ENCODE results near the gene SASH1.

SASH1 gene

DNA sequence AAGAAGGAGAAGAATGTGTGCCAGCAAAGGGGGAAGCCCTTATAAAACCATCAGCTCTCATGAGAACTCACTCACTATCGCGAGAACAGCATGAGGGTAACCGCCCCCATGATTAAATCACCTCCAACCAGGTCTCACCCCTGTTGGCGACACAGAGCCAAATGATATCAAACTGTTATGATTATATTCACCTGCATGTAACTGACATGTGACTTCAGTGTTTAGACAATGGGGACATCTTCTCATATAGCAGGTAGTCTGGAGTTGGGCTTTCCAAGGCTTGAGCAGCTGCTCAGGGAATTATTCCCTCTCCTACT, 115.2 kb downstream of the SASH1 start:
- no peak for DNase-seq (ENCODE audit: low read depth)

DNA sequence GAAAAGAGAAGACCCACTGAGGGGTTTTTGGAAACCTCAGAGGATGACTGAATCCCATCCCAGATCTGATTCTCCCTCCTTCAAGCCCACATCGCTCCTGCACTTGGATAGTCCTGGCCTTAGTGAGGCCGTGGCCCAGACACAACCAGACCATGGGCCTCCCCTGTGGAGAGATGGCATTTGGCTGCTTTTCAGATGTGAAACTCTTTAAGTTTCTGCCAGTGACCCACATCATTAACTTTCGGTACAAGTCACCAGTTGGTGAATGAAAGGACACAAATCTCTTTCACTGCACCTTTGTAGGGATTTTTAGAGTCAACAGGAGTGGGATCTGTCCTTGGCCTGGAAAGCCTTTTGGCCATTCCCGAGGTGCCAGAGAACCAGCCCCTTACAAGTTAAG, 116.6 kb downstream of the SASH1 start:
- no peak for DNase-seq (ENCODE audit: low read depth)

DNA sequence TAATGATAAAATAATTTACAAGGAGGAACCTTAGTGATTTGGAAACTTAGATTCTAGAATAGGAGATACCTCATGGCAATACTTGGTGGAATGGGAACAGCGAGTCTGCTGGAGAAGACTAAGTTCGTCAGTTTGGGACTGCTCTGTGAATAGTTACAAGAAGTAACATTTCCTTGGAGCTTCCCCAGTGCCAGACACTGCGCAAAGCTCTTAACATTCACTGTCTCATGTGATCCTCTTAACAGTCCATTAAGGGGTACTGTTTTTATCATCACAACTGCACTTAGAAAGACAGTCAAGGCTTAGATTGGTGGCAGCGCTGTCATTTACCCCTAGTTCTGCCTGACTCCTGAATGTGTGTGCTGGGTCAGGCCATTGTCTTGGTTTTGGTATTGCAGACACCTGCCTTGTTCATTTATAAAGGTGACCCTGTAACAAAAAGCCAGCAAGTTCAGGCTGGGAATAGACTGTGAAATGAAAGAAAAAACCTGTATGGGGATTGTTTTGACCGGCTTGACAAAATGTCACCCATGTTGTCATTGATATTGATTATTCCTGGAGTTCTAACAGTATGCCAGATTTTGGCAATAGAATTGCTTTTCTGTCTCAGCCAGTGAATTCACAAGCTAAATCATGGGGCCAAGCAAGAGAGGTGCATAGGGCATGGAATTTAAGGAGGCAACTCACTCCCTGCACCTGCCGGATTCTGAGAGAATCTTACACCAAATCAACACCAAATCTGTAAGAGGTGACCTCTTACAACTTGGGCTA, 118.4 kb downstream of the SASH1 start:
- no peak for DNase-seq (ENCODE audit: low read depth)

DNA sequence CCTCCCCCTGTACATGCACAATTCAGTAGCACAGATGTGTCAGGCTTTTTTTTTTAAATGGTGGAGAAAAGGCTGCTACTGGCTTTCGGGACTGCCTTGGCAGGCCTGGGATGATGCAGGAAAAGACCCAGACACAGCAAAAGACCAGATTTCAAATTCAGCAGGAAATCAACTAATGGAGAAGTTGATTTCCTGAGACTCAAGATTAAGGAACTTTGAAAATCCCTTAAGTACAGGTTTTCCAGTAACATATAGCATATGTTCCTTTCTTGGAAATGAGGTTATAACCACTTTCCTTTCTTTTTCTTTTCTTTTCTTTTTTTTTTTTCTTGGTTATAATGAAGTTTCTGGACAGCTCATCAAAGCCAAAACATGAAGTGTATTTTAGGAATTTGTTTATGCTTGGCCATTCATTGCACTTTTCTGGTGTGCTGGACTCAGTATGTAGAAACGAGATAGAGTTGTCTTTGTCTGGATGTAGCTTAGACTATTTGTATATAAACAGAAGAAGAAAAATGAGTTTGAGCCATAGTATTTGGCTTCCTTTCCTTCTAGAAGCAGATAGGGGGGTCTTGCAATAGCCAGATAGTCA, 119.4 kb downstream of the SASH1 start:
- no peak for DNase-seq (ENCODE audit: low read depth)

DNA sequence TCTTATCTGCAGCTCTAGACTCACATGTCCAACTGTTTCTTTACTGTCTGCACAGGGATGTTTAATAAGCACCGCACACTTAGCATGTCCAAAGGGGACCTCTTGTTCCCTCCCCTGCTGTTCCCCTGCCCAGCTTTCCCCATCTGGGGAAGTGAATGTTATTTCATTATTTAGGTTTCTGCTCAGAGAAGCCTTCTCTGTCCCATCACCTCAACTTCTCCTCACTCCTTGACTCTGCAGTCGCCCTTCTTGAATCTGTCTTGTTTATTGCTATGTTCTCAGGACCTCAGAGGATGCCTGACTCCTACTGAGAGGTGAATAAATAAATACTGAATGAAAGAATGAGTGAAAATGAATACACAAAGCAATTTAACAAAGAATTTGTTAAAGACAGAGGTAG, 121.0 kb downstream of the SASH1 start:
- no peak for DNase-seq (ENCODE audit: low read depth)

DNA sequence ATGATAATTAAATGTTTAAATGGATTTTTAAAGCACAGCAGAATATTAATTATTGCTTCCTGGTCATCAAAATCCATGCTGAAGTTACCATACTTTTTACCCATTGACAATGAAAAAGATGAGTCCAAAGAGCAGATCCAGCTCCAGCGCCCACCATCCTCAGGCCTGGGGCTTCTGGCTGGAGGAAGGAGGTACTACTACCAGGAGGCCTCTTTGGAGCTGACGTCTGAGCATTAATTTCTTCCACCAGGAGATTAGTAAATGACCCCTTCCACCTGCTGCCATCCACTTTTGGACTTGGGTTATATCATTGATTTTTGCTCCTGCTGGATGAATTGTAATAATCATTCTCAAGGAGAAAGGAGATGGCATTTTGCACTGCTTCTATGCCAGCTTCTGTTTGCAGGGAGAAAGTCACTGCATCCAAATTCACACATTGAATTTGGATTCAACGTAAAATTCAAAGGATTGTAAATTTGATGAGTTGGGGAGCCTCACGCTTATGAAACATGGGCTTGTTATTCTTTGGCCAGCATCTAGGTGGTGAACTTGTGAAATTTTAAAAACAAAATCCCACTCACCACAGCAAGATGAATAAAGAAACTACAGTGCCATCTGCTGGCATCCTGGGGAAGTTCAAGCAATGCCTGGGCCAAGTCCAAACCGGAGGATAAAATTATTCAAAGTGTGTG, 121.8 kb downstream of the SASH1 start:
- DNase-seq (ENCODE audit: low read depth): peak; percentile 10

DNA sequence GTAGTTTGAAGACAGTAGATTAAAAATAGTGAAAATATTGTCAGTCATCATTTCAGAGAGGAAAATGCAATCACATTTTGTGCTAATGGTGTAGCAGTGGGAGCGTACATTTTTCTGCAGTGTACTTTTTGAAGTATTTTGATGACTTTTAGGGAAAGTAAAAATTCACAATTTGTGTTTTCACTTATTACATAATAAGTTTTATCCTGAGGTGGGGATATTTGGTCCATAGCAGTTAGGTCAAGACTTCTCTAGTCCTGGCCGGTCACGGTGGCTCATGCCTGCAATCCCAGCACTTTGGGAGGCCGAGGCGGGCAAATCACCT, 122.3 kb downstream of the SASH1 start:
- DNase-seq (ENCODE audit: low read depth): no peak

DNA sequence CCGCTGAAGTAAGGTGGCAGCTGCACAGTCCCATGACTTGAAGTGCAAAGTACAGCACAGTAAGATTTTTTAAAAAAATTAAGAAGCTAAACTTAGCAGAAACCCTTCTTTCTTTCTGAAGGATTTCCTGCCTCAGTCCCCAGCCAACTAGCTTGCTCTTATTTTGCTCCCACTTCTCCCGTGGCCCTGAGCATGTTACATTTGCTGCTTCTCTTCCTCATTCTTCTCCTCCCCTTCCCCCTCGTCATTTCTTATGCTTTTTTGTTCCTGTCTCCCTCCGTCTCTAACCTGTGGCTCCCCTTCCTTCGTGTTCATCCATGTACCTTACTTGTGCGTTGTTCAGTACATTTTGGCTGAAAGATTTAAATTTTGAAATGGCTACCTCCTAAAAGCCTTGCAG, 123.0 kb downstream of the SASH1 start:
- DNase-seq (ENCODE audit: low read depth): no peak

DNA sequence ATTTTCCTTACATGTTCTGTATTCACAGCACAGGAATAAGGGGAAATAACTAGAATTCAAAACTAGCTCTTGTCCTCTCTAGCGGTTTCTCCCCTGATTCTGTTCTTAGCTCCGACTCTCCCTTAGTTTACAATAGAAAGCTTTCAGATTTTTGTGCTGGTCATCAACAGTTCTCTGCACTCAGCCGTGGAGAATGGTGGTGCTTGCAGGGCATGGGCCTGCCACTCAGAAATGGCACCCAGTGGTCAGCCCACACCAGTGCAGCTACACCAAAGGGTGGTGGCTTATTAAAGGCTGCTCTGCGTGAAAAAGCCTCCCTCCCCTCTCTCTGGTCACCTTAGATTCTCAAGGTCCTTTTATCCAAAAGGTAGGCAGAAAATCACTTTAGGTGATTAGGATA, 123.5 kb downstream of the SASH1 start:
- DNase-seq (ENCODE audit: low read depth): no peak

DNA sequence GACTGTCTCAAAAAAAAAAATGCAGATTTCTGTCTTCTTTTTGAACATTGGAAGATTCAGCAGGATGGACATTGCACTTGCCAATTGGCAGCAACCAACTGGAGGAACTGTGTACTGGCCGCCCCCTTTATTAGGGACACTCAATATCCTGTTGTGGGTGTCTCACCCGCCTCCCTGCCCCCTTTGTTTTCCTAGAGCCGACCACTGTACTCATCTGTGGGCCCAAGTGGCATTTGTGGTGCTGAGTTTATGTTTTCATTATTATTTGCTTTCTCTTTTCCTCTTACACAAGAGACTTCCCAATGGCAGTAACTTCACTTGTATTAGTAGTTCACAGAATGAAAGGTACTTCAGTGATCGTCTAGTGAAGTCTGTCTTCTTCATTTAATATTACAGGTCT, 125.3 kb downstream of the SASH1 start:
- DNase-seq (ENCODE audit: low read depth): no peak

DNA sequence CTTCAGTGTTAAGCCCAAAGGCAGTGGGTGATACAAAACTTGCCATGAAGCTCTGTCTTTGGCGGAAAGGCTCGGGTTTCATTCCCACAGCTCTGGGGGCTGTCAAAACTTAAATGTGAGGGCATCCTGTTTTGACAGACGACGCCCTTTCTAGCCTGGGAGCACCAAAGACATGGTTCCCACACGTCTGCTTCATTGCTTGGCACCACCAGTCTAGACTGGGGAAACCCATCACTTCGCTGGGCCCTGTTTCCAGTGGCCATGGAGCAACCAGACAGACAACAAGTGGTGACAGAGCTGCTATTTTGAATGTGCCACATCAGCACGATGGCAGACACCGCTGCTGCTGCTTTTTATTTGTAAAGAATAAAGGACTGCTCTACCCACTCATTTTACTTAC, 127.5 kb downstream of the SASH1 start:
- DNase-seq (ENCODE audit: low read depth): no peak

DNA sequence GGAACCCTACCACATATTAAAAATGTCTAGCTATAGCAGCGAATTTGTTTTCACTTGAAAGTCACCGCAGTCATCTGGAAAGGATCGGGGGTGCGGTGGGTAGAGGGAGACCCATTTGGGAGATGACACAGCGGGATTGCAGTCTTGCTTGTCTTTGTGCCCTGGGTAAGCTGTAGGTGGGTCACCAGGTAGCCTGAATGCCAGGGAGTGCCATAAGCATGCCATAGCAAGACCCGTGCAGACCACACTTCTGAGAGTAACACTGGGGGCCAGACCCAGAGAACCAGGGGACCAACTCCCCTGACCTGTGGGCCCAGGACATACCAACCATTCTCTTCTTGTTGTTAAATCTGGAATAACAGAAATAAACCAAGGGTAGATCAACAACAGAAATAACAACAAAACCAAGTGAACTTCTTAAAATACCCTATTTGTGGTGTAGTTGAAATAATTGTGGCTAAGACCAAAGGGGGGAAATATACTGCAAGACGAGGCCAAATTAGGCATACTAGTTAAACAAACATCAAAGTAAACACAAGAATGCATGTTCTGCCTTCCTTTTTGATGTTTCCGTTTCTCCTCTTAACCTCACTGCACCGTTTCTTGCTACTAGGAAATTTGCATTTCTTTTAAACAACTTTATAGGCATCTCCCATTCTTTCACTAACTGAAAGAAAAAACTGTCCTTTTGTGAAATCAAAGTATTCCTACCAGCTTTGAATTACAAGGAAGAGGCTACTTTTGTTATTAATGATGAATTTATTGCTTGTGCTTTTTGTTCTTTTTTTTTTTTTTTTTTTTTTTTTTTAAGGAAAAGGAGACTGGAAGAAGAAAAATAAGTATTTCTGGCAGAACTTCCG, 128.2 kb downstream of the SASH1 start:
- DNase-seq (ENCODE audit: low read depth): no peak

DNA sequence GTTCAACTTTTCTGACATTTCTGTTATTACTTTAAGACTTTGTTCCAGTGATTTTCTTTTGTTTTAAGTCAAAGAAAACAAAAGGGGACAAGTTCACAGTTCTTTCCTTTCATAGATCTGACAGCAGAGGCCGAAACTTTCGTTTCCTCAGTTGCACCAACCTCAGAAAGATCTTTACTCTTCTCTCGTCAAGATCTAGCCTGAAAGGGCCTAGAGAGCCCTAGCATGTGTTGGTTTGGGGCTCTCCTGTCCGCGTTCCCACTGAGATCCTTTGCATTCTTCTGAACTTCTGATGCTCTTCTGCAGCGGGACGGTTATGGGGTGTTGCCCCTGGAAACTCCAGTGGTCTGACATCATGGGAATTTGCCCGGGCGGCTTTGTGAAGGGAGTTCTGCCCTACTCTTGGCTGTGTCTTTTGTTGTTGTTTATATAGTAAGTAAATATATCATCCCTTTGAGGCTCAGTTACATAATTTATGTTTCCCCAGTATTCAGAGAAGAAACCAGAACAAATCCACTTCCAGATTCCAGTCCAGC, 129.1 kb downstream of the SASH1 start:
- no peak for DNase-seq (ENCODE audit: low read depth)

DNA sequence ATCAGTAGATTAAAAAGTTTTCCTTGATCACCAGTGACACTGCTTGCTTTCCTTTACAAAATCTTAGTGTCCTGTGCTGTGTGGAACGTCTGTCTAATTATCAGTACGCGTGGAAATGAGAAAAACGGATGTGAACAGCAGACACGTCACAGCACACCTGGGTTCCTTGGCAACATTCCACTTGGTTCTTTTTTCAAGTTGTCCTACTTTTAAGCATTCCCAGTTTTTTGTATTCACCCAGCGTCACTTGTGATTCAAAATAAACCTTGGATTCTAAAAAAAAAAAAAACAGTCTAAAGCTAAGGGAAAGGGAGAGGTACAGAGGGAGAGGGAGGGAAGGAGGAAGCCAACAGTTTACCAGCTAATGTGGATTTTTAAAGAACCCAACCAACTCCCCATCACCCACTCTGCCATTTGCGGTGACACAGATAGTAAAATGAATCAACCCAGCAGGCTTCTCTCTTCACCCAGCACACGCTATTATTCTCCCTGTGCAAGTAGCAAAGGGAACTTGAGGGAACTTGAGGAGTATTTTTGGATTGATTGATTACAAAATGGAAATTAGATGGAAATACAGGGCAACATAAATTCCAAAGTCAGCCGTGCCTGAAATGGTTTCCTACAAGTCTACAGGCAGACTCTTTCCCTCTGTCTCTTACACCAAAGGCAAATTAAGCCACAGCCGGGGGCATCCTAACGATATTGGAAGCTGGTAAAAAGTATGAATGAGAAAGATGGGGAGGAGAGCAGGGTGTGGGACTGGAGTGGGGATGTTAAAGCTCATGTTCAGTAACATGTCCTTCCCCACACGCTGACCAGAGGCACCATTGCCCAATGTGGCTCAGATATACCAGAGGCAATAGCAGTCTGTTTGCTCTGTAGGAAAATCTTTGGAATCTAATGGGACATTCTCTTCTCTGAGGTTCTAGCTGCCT, 129.8 kb downstream of the SASH1 start:
- DNase-seq (ENCODE audit: low read depth): no peak

DNA sequence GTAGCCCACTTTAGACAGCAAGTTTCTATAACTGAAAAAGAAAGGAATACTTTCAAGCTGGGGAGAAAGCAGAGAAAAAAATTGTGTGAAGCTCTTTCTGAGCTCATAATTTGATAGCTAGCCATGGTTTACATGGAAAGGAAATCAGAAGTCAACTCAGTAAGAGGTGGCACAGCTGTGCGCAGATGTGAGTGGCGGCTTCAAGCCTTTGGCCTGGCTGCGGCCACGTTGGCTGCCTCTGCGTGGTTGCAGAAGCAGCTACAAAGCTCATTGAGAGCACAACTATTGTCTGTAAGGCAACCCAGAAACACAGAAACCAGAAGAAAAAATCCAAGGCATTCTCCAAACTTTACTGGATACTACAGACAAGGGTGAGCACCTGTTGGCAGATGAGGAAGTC, 136.9 kb downstream of the SASH1 start:
- DNase-seq (ENCODE audit: low read depth): no peak

DNA sequence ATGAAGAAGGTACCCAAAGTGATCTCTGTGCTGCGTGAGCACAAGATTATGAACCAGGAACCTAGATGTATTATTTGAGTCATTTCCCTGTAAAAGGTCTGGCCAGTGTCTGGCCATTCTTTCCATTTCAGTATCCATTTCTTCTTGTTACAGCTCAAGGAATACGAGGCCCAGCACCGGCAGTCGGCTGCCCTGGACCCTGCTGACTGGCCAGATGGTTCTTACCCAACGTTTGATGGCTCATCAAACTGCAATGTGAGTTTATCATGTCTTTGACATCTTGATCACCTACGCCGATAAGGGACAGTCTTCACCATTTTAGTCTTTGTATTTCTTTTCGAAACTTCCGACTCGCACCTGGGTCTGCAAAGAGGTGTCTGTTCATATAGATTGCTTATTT, 144.8 kb downstream of the SASH1 start:
- DNase-seq (ENCODE audit: low read depth): no peak

DNA sequence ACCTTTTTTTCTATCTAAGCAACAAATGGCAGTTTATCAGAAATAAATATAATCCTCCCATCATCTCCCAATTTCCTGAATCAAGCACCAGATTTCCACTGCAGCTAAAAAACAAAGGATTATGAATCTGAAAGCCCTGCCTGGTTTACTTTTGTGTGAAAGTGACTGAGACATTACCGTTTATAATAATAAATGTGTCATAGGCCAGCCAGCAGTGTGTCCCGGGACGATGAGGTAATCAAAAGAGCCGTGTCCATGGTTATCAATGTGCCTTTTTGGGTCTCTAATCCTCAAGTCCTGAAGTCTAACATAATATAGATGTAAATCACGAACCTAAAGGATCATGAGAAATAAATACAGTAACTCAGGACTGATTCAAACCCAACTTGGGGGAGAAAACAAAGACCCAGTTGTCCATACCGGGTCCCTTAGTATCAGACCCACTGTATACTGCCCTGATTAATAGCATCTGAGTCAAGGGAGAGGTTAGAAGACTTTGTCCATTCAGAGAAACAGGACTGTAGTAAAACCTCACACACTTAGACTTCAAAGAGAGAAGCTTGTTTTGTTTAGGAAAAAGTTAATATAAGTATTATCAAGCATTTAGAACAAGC, 149.1 kb downstream of the SASH1 start:
- DNase-seq (ENCODE audit: low read depth): no peak

DNA sequence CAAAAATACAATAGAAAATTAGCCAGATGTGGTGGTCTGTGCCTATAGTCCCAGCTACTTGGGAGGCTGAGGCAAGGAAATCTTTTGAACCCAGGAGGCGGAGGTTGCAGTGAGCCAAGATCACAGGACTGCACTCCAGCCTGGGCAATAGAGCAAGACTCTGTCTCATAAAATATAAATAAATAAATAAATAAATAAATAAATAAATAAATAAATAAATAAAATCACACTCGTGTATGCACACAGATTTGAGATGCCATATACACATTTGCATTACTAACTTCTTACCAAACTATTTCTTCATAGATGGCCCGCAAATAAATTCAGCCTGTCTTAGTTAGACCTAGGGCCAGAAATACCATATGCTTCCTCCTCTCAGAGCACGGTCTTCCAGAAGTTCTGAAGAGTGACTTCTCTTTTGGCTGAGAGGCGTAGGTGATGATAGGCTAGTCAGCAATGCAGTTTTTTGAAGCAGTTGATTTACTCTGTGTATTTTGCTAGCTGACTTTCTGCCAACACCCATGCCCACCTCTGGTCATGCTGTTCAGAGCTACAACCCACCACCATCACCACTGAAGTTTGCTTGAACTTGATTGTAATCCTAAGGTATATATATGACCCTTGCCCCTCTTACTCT, 150.1 kb downstream of the SASH1 start:
- DNase-seq (ENCODE audit: low read depth): no peak

DNA sequence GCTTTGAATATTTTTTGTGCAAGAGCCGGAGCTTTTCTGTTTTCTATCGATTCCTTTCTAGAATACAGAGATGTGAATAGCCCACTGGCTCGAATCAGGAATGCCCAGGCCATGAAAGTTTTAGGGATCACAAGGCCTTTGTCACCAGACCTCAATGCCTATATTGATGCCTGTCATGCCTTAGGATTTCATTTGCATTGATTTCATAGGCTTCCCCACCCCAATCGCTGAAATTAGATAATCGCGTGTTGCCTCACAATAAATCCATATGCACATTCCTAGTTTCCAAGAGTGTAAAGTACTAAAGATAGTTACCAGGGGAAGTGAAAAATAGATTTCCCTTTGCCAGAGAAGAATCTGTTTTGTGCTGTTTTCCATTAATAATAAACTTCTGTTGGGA, 150.8 kb downstream of the SASH1 start:
- DNase-seq (ENCODE audit: low read depth): no peak

DNA sequence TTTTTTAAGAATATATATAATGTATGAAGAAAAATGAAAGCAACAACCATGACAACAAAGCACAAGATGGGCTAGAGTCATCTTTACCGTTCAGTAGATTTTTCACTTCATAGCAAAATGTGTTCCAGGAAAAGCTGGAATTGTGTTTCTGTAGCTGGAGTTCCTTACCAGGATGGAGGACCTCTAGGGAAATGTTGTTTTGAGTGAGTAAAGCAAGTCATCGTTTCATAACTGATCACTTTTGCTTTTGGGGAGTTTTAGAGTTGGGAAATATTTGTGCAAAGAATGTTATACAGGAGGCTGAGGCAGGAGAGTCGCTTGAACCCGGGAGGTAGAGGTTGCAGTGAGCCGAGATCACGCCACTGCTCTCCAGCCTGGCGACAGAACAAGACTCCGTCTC, 151.6 kb downstream of the SASH1 start:
- DNase-seq (ENCODE audit: low read depth): no peak

DNA sequence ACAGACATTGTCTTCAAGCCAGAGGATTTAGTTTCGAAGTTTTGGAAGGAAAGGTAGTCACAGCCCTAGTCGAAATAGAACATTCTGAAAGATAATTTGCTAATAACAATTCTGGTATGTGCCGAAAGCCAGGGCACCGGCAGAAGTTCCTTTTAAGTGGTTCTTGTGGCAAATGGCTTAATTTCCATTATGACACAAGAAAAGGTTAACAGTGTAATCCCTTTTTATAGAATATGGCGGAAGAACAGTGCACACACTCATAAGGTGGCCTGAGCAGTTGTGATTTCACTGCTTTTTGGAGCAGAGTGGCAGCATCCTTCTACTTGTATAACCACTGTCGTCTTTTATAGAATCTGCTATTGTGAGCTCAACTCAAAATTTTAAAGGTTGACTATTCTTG, 152.4 kb downstream of the SASH1 start:
- no peak for DNase-seq (ENCODE audit: low read depth)
